ENCODE measurements around the gene AGTPBP1. TPM values are rescaled to one million over a fixed set of nuclear protein-coding genes. Genes with fewer than 3 reads are reported as not detected.
"Not testable (repeated sequence)": the region's sequence is repeated elsewhere in the genome, so short reads cannot be mapped to it uniquely, and the experiment has no call there.

AGTPBP1 gene
- total RNA-seq, 1 experiment from 2014 or later: 42.9 TPM

DNA sequence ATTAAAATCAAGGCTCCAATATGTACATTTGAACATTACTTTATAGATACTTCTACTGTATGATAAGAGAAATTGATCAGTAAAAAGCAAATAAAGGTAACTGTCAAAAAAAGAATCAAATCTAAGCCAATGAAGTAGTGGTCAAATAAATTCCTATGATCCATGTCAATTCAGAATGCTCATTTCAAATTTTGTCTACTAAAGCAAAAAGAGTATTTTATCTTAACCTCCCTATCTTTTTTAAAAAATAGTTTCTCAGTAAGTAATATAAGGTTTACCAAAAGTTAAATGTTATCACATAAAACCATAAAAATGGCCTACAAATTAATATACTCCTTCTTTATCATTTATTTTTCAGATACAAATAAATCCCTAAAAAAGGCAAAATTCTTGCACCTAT is 165.9 kb downstream of the AGTPBP1 start:
- no peaks in the 10 kb centered on the region for H3K9me2 ChIP-seq (replicated peaks; ENCODE audit: insufficient read depth, low read length)
- H3K4me2 ChIP-seq (ENCODE audit: low read depth, low read length, poor library complexity, severe bottlenecking): no peak overlapping the region
- no peak for DNase-seq
- no peak overlapping the region for H3K27ac ChIP-seq (ENCODE audit: low read length)
- H3K79me2 ChIP-seq (ENCODE audit: low read length): peaks cover 2% of the 10 kb centered on the region; the same call in 1 of the 2 replicates
- no peak overlapping the region for H2AFZ ChIP-seq (ENCODE audit: low read length)
- H3K4me3 ChIP-seq (ENCODE audit: low read length): no peak overlapping the region
- H3K27me3 ChIP-seq (ENCODE audit: low read length): no peaks in the 10 kb centered on the region
- no peaks in the 10 kb centered on the region for H3K4me1 ChIP-seq (ENCODE audit: low read length)
- H3K9ac ChIP-seq (ENCODE audit: low read length): no peak overlapping the region
- no peaks in the 10 kb centered on the region for H3K36me3 ChIP-seq (ENCODE audit: insufficient read depth, low read length)
- no peaks in the 10 kb centered on the region for H3K9me3 ChIP-seq (ENCODE audit: low read length)
- H4K20me1 ChIP-seq (ENCODE audit: insufficient read depth, low read depth, low read length): no peaks in the 10 kb centered on the region

DNA sequence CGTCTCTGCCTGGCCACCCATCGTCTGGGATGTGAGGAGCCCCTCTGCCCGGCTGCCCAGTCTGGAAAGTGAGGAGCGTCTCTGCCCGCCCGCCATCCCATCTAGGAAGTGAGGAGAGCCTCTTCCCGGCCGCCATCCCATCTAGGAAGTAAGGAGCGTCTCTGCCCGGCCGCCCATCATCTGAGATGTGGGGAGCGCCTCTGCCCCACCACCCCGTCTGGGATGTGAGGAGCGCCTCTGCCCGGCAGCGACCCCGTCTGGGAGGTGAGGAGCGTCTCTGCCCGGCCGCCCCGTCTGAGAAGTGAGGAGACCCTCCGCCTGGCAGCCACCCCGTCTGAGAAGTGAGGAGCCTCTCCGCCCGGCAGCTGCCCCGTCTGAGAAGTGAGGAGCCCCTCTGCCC is 168.2 kb downstream of the AGTPBP1 start:
- H2AFZ ChIP-seq (ENCODE audit: low read length); H3K4me1 ChIP-seq (ENCODE audit: low read length); H3K4me2 ChIP-seq (ENCODE audit: low read depth, low read length, poor library complexity, severe bottlenecking); H3K9ac ChIP-seq (ENCODE audit: low read length); H3K79me2 ChIP-seq (ENCODE audit: low read length); H3K36me3 ChIP-seq (ENCODE audit: insufficient read depth, low read length); H3K9me3 ChIP-seq (ENCODE audit: low read length); H3K27ac ChIP-seq (ENCODE audit: low read length); DNase-seq; H3K9me2 ChIP-seq (replicated peaks; ENCODE audit: insufficient read depth, low read length); H3K27me3 ChIP-seq (ENCODE audit: low read length); H4K20me1 ChIP-seq (ENCODE audit: insufficient read depth, low read depth, low read length); H3K4me3 ChIP-seq (ENCODE audit: low read length): not testable (repeated sequence)

DNA sequence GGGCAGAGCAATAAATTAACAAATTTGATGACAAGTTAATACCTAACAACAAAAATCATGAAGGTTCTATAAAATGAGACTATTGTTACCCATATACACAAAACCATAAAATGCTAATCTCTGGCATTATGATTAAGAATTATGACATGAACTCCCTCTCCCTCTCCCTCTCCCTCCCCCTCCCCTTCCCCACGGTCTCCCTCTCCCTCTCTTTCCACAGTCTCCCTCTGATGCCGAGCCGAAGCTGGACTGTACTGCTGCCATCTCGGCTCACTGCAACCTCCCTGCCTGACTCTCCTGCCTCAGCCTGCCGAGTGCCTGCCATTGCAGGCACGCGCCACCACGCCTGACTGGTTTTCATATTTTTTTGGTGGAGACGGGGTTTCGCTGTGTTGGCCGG is 168.8 kb downstream of the AGTPBP1 start:
- H3K27me3 ChIP-seq (ENCODE audit: low read length); H3K9me3 ChIP-seq (ENCODE audit: low read length); H3K4me3 ChIP-seq (ENCODE audit: low read length); H3K79me2 ChIP-seq (ENCODE audit: low read length); H3K9ac ChIP-seq (ENCODE audit: low read length); H3K4me1 ChIP-seq (ENCODE audit: low read length); H3K9me2 ChIP-seq (replicated peaks; ENCODE audit: insufficient read depth, low read length); H3K4me2 ChIP-seq (ENCODE audit: low read depth, low read length, poor library complexity, severe bottlenecking); H3K36me3 ChIP-seq (ENCODE audit: insufficient read depth, low read length); H3K27ac ChIP-seq (ENCODE audit: low read length); H2AFZ ChIP-seq (ENCODE audit: low read length); DNase-seq; H4K20me1 ChIP-seq (ENCODE audit: insufficient read depth, low read depth, low read length): not testable (repeated sequence)

DNA sequence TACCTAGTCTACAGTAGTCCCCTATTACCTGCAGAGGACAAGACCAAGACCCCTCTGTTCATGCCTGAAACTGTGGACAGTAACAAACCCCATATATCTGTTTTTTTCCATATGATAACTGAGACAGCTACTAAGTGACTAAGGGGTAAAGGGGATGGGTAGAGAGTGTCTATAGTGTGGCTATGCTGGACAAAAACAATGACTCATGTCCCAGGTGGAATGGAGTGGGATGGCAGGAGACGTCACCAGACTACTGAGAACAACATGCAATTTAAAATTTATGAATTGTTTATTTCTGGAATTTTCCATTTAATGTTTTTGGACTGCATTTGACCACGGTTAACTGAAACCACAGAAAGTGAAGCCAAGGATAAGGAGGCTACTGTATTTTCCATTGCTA is 171.8 kb downstream of the AGTPBP1 start:
- no peaks in the 10 kb centered on the region for H4K20me1 ChIP-seq (ENCODE audit: insufficient read depth, low read depth, low read length)
- no peaks in the 10 kb centered on the region for H3K79me2 ChIP-seq (ENCODE audit: low read length)
- H3K9ac ChIP-seq (ENCODE audit: low read length): no peak overlapping the region
- no peaks in the 10 kb centered on the region for H3K9me2 ChIP-seq (replicated peaks; ENCODE audit: insufficient read depth, low read length)
- H3K4me3 ChIP-seq (ENCODE audit: low read length): no peak overlapping the region
- H2AFZ ChIP-seq (ENCODE audit: low read length): no peak overlapping the region
- H3K27me3 ChIP-seq (ENCODE audit: low read length): no peaks in the 10 kb centered on the region
- H3K27ac ChIP-seq (ENCODE audit: low read length): no peak overlapping the region
- H3K4me1 ChIP-seq (ENCODE audit: low read length): no peaks in the 10 kb centered on the region
- DNase-seq: no peak
- no peak overlapping the region for H3K4me2 ChIP-seq (ENCODE audit: low read depth, low read length, poor library complexity, severe bottlenecking)
- H3K36me3 ChIP-seq (ENCODE audit: insufficient read depth, low read length): no peaks in the 10 kb centered on the region
- H3K9me3 ChIP-seq (ENCODE audit: low read length): no peaks in the 10 kb centered on the region

DNA sequence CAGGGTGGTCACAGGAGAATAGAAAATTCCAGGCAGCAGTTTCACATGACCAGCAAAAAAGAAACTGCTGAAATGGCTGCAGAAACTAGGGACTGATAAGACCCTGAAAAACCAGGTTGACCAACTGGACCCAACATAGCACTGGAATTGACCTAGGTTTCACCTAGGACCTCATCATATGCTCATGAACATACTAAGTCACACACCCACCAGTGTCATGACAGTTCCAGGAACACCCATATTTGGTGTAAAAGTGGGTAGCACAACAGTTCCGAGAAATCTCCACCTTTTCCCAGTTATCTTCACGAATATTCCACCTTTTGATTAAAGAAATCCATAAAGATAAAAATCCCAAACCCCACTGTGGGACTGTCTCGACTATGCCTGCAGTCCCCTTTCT is 182.2 kb downstream of the AGTPBP1 start:
- Histone ChIP-seq H3K27me3 (ENCODE audit: low read length) (no peaks in the 10 kb centered on the region), H3K79me2 (ENCODE audit: low read length) (no peaks in the 10 kb centered on the region), H3K9me3 (ENCODE audit: low read length) (no peaks in the 10 kb centered on the region), H3K9ac (ENCODE audit: low read length) (no peak overlapping the region), H3K36me3 (ENCODE audit: insufficient read depth, low read length) (no peaks in the 10 kb centered on the region), H3K27ac (ENCODE audit: low read length) (no peak overlapping the region), H3K4me1 (ENCODE audit: low read length) (no peaks in the 10 kb centered on the region), H3K4me3 (ENCODE audit: low read length) (no peak overlapping the region), H3K4me2 (ENCODE audit: low read depth, low read length, poor library complexity, severe bottlenecking) (no peak overlapping the region), H2AFZ (ENCODE audit: low read length) (no peak overlapping the region), H3K9me2 (replicated peaks; ENCODE audit: insufficient read depth, low read length) (no peaks in the 10 kb centered on the region), H4K20me1 (ENCODE audit: insufficient read depth, low read depth, low read length) (no peaks in the 10 kb centered on the region)
- DNase-seq: no peak

- H4K20me1 ChIP-seq (ENCODE audit: insufficient read depth, low read depth, low read length): no peaks in the 10 kb centered on the region
- H3K36me3 ChIP-seq (ENCODE audit: insufficient read depth, low read length): no peaks in the 10 kb centered on the region
- H3K9ac ChIP-seq (ENCODE audit: low read length): no peak overlapping the region
- no peak overlapping the region for H3K27ac ChIP-seq (ENCODE audit: low read length)
- H3K27me3 ChIP-seq (ENCODE audit: low read length): no peaks in the 10 kb centered on the region
- H2AFZ ChIP-seq (ENCODE audit: low read length): no peak overlapping the region
- H3K9me2 ChIP-seq (replicated peaks; ENCODE audit: insufficient read depth, low read length): no peaks in the 10 kb centered on the region
- no peaks in the 10 kb centered on the region for H3K9me3 ChIP-seq (ENCODE audit: low read length)
- H3K4me2 ChIP-seq (ENCODE audit: low read depth, low read length, poor library complexity, severe bottlenecking): no peak overlapping the region
- H3K4me1 ChIP-seq (ENCODE audit: low read length): no peaks in the 10 kb centered on the region
- H3K79me2 ChIP-seq (ENCODE audit: low read length): no peaks in the 10 kb centered on the region
- no peak overlapping the region for H3K4me3 ChIP-seq (ENCODE audit: low read length)
- no peak for DNase-seq
Observed at GRCh38 chr9:85554349-85554748, 187.4 kb downstream of the AGTPBP1 start.

DNA sequence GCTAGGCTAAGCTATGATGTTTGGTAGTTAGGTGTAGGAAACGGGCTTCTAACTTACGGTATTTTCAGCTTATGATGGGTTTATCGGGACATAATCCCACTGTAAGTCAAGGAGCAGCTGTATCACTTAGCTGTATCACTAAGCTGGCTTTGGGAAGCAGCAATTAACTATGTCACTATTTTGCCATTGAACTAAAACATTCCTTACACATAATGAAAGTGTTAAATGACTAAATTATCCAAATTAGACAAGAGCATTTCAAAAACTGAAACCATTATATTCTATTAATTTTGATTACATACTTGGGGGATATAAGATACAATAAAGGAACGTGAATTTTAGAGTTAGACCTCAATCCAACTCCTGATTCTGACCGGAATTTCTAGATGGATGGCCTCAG is 188.3 kb downstream of the AGTPBP1 start:
- Histone ChIP-seq H3K4me3 (ENCODE audit: low read length) (no peak overlapping the region), H3K9me3 (ENCODE audit: low read length) (no peaks in the 10 kb centered on the region), H3K9ac (ENCODE audit: low read length) (no peak overlapping the region), H3K27me3 (ENCODE audit: low read length) (no peaks in the 10 kb centered on the region), H3K4me2 (ENCODE audit: low read depth, low read length, poor library complexity, severe bottlenecking) (no peak overlapping the region), H3K4me1 (ENCODE audit: low read length) (no peaks in the 10 kb centered on the region), H3K36me3 (ENCODE audit: insufficient read depth, low read length) (no peaks in the 10 kb centered on the region), H2AFZ (ENCODE audit: low read length) (no peak overlapping the region), H3K27ac (ENCODE audit: low read length) (no peak overlapping the region), H3K9me2 (replicated peaks; ENCODE audit: insufficient read depth, low read length) (no peaks in the 10 kb centered on the region), H4K20me1 (ENCODE audit: insufficient read depth, low read depth, low read length) (no peaks in the 10 kb centered on the region), H3K79me2 (ENCODE audit: low read length) (no peaks in the 10 kb centered on the region)
- no peak for DNase-seq

DNA sequence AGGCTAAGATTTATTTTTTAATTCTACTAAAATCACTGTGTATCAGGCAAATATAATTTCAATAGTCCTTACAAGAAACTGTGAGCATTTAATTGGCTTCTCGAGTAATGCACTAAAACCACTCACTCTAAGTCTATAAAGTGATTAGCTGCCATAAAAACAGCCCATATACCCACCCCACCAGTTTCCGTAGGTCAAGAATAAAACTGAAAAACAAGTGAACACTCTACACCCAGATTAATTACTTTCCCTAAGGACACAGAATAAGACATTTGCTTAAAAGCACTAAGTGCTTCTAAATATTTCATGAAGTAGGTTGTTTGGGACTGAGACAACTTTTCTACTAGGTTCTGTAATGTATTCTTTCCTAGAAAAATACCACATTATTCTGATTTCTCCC is 194.2 kb downstream of the AGTPBP1 start:
- Histone ChIP-seq H3K4me3 (ENCODE audit: low read length) (no peak overlapping the region), H3K9me3 (ENCODE audit: low read length) (no peaks in the 10 kb centered on the region)

GRCh38 chr9:85543196-85543595 is 198.6 kb downstream of the AGTPBP1 start:
- Histone ChIP-seq H3K9me2 (replicated peaks; ENCODE audit: insufficient read depth, low read length) (no peaks in the 10 kb centered on the region), H3K9me3 (ENCODE audit: low read length) (no peaks in the 10 kb centered on the region), H4K20me1 (ENCODE audit: insufficient read depth, low read depth, low read length) (no peaks in the 10 kb centered on the region), H3K27me3 (ENCODE audit: low read length) (no peaks in the 10 kb centered on the region), H3K4me1 (ENCODE audit: low read length) (no peaks in the 10 kb centered on the region), H3K9ac (ENCODE audit: low read length) (no peak overlapping the region), H3K4me2 (ENCODE audit: low read depth, low read length, poor library complexity, severe bottlenecking) (no peak overlapping the region), H3K27ac (ENCODE audit: low read length) (no peak overlapping the region), H3K79me2 (ENCODE audit: low read length) (no peaks in the 10 kb centered on the region), H2AFZ (ENCODE audit: low read length) (no peak overlapping the region), H3K4me3 (ENCODE audit: low read length) (no peak overlapping the region), H3K36me3 (ENCODE audit: insufficient read depth, low read length) (no peaks in the 10 kb centered on the region)
- DNase-seq: no peak

More for the DNA sequence above, 194.2 kb downstream of the AGTPBP1 start:
- Histone ChIP-seq H3K9me2 (replicated peaks; ENCODE audit: insufficient read depth, low read length) (no peaks in the 10 kb centered on the region), H3K36me3 (ENCODE audit: insufficient read depth, low read length) (no peaks in the 10 kb centered on the region), H3K4me1 (ENCODE audit: low read length) (no peaks in the 10 kb centered on the region), H3K79me2 (ENCODE audit: low read length) (no peaks in the 10 kb centered on the region), H3K9ac (ENCODE audit: low read length) (no peak overlapping the region), H2AFZ (ENCODE audit: low read length) (no peak overlapping the region), H3K27me3 (ENCODE audit: low read length) (no peaks in the 10 kb centered on the region), H4K20me1 (ENCODE audit: insufficient read depth, low read depth, low read length) (no peaks in the 10 kb centered on the region), H3K4me2 (ENCODE audit: low read depth, low read length, poor library complexity, severe bottlenecking) (no peak overlapping the region), H3K27ac (ENCODE audit: low read length) (no peak overlapping the region)
- DNase-seq: no peak
